ENCODE results near the gene STARD4.

Gene STARD4

DNA sequence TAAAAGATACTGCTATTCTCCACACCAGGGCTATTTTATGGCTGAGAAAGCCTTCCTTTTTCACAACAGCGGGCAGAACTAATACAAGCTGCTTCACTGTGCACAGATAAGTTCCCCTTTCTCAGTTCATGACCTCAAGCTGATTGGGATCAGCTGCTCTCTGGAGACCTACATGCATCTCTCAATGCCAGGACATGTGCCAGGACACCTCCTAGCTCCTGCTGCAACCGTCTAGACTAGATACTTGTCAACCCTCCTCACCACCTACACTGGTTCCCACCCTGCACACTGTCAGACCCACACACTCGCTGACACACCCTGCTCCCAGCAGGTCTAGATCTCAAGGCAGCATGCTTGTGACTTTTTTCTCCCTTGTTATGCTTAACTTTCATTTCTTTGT, 39.8 kb downstream of the STARD4 start:
- Histone ChIP-seq H3K79me2 (ENCODE audit: insufficient read depth, low read length) (no peaks in the 10 kb centered on the region), H3K9me3 (ENCODE audit: insufficient read depth, low read depth, low read length) (no peaks in the 10 kb centered on the region), H3K36me3 (ENCODE audit: insufficient read depth, low read length) (no peaks in the 10 kb centered on the region), H4K20me1 (ENCODE audit: insufficient read depth, low read length, poor library complexity, severe bottlenecking) (no peaks in the 10 kb centered on the region), H3K4me3 (ENCODE audit: low read length, poor library complexity, severe bottlenecking) (no peak overlapping the region), H3K4me1 (ENCODE audit: insufficient read depth, low read length, poor library complexity, severe bottlenecking) (no peaks in the 10 kb centered on the region), H3K4me2 (ENCODE audit: low read depth, low read length, poor library complexity, severe bottlenecking) (no peak overlapping the region), H3K9me2 (replicated peaks; ENCODE audit: low read depth, low read length) (no peaks in the 10 kb centered on the region), H2AFZ (ENCODE audit: low read length) (no peak overlapping the region), H3K9ac (ENCODE audit: low read depth, low read length, poor library complexity, severe bottlenecking) (no peak overlapping the region), H3F3A (ENCODE audit: low read depth) (no peaks in the 10 kb centered on the region), H3K27me3 (ENCODE audit: insufficient read depth, low read length, poor library complexity, severe bottlenecking) (no peaks in the 10 kb centered on the region)
- TF ChIP-seq EZH2phosphoT487 (IDR thresholded peaks at IDR 0.05; ENCODE audit: borderline replicate concordance): no peak
- TF ChIP-seq, protein P1, sequence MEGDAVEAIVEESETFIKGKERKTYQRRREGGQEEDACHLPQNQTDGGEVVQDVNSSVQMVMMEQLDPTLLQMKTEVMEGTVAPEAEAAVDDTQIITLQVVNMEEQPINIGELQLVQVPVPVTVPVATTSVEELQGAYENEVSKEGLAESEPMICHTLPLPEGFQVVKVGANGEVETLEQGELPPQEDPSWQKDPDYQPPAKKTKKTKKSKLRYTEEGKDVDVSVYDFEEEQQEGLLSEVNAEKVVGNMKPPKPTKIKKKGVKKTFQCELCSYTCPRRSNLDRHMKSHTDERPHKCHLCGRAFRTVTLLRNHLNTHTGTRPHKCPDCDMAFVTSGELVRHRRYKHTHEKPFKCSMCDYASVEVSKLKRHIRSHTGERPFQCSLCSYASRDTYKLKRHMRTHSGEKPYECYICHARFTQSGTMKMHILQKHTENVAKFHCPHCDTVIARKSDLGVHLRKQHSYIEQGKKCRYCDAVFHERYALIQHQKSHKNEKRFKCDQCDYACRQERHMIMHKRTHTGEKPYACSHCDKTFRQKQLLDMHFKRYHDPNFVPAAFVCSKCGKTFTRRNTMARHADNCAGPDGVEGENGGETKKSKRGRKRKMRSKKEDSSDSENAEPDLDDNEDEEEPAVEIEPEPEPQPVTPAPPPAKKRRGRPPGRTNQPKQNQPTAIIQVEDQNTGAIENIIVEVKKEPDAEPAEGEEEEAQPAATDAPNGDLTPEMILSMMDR (conservative IDR thresholded peaks at IDR 0.05; ENCODE audit: low read length): no peak

DNA sequence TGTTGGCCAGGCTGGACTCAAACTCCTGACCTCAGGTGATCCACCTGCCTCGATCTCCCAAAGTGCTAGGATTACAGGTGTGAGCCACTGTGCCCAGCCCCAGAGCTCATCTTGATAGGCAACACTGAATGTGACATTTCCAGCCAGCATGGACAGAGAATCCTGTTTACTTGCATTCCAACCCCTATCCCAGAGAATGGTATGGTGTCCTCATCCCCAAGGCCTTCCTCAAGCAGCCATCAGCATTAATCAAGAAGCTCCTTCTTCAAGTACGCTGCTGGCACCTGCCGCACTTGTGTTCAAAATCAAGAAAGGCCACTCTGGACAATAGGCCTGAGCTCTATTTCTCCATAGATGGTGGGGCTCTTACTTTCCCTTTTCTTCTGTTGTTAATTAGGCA, 40.2 kb downstream of the STARD4 start:
- no peaks in the 10 kb centered on the region for H3K27me3 ChIP-seq (ENCODE audit: insufficient read depth, low read length, poor library complexity, severe bottlenecking)
- no peak overlapping the region for H3K4me3 ChIP-seq (ENCODE audit: low read length, poor library complexity, severe bottlenecking)
- no peaks in the 10 kb centered on the region for H3K9me3 ChIP-seq (ENCODE audit: insufficient read depth, low read depth, low read length)
- no peak overlapping the region for H2AFZ ChIP-seq (ENCODE audit: low read length)
- H3K79me2 ChIP-seq (ENCODE audit: insufficient read depth, low read length): no peaks in the 10 kb centered on the region
- no peak overlapping the region for H3K4me2 ChIP-seq (ENCODE audit: low read depth, low read length, poor library complexity, severe bottlenecking)
- no peak overlapping the region for H3K9ac ChIP-seq (ENCODE audit: low read depth, low read length, poor library complexity, severe bottlenecking)
- H3F3A ChIP-seq (ENCODE audit: low read depth): no peaks in the 10 kb centered on the region
- no peaks in the 10 kb centered on the region for H3K36me3 ChIP-seq (ENCODE audit: insufficient read depth, low read length)
- TF ChIP-seq, protein P1 (conservative IDR thresholded peaks at IDR 0.05; ENCODE audit: low read length): no peak
- no peak for TF ChIP-seq EZH2phosphoT487 (IDR thresholded peaks at IDR 0.05; ENCODE audit: borderline replicate concordance)
- no peaks in the 10 kb centered on the region for H3K4me1 ChIP-seq (ENCODE audit: insufficient read depth, low read length, poor library complexity, severe bottlenecking)
- no peaks in the 10 kb centered on the region for H4K20me1 ChIP-seq (ENCODE audit: insufficient read depth, low read length, poor library complexity, severe bottlenecking)
- H3K9me2 ChIP-seq (replicated peaks; ENCODE audit: low read depth, low read length): no peaks in the 10 kb centered on the region

DNA sequence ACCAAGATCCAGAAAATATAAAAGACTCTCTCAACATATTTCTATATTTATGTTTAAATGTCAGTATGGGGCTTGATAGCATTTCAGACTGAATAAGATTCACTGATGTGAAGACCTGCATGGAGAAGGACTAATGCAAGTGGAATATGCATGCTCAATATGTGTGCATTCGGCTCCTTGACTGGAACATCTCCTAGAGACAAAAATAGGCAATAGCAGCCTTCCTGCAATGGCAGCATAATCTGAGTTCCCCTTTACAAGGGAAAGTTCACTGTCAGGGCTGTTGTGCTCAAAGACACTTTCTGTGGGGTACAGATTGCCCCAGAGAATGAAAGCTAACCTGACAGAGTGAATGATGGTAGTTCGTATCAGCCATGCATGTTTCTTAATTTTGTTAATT, 42.4 kb downstream of the STARD4 start:
- no peaks in the 10 kb centered on the region for H3F3A ChIP-seq (ENCODE audit: low read depth)
- H3K9ac ChIP-seq (ENCODE audit: low read depth, low read length, poor library complexity, severe bottlenecking): no peak overlapping the region
- no peak overlapping the region for H3K4me2 ChIP-seq (ENCODE audit: low read depth, low read length, poor library complexity, severe bottlenecking)
- no peaks in the 10 kb centered on the region for H3K79me2 ChIP-seq (ENCODE audit: insufficient read depth, low read length)
- no peak overlapping the region for H2AFZ ChIP-seq (ENCODE audit: low read length)
- no peaks in the 10 kb centered on the region for H3K27me3 ChIP-seq (ENCODE audit: insufficient read depth, low read length, poor library complexity, severe bottlenecking)
- H3K9me3 ChIP-seq (ENCODE audit: insufficient read depth, low read depth, low read length): no peaks in the 10 kb centered on the region
- H3K36me3 ChIP-seq (ENCODE audit: insufficient read depth, low read length): no peaks in the 10 kb centered on the region
- no peaks in the 10 kb centered on the region for H3K4me1 ChIP-seq (ENCODE audit: insufficient read depth, low read length, poor library complexity, severe bottlenecking)
- TF ChIP-seq, protein P1 (conservative IDR thresholded peaks at IDR 0.05; ENCODE audit: low read length): no peak
- no peak for TF ChIP-seq EZH2phosphoT487 (IDR thresholded peaks at IDR 0.05; ENCODE audit: borderline replicate concordance)
- no peak overlapping the region for H3K4me3 ChIP-seq (ENCODE audit: low read length, poor library complexity, severe bottlenecking)
- no peaks in the 10 kb centered on the region for H4K20me1 ChIP-seq (ENCODE audit: insufficient read depth, low read length, poor library complexity, severe bottlenecking)
- H3K9me2 ChIP-seq (replicated peaks; ENCODE audit: low read depth, low read length): no peaks in the 10 kb centered on the region
